AG08396 (cell line): Measurements from ENCODE around the gene MFAP1.
"Not testable (repeated sequence)": the region's sequence is repeated elsewhere in the genome, so short reads cannot be mapped to it uniquely, and the experiment has no call there.

Source experiments
- DNase-seq: peaks from one replicate; pipeline ENCODE4 v3.0.0; 2012; ENCODE audit warnings: low spot score, mixed read lengths

Gene MFAP1, protein sequence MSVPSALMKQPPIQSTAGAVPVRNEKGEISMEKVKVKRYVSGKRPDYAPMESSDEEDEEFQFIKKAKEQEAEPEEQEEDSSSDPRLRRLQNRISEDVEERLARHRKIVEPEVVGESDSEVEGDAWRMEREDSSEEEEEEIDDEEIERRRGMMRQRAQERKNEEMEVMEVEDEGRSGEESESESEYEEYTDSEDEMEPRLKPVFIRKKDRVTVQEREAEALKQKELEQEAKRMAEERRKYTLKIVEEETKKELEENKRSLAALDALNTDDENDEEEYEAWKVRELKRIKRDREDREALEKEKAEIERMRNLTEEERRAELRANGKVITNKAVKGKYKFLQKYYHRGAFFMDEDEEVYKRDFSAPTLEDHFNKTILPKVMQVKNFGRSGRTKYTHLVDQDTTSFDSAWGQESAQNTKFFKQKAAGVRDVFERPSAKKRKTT

DNA sequence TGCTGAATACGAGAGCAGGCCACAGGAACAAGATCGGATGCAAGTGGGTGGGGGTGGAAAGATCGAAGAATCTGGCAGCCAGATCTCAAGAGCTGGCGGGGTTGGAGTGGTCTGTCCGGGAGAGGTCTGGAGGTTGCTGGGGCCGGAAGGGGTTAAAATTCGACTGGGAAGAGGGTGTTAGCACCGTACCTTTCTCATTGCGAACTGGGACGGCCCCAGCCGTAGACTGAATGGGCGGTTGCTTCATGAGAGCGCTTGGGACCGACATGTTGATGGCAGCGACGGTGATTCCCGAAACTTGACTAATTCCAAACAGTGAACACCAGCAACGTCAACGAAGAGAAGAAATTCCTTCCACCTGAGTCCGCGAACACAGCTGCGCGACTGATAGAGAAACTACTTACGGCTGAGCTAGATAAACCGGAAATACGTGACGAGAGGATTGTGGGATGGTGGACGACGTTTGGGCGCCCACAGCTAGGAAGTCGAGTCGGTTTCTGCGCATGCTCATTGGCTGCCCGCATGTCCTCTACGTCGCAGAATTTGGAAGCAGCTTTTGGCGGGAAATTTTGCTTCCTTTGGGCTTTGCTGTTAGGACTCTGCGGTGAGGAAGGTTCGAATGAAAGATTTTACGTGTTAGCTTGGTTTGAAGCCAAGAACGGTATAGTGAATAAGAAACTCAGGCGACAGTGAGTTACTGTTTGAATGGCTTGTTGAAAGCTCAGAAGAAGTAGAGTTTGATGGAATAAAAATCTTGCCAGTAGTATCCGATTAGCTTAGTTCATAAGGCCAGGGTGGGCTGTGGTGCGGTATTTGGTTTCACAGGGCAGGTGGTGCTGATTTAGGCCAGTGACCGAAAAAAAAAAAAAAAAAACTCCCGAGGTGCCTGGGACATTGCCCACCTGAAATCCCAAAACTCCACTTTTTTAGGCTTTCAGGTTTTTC lies at the start of gene MFAP1:
MFAP1 (minus strand) TSS at position 389 of the 945 bp plus-strand sequence; CDS start at position 268, 121 bp downstream.
- DNase-seq, result peak; percentile 97

DNA sequence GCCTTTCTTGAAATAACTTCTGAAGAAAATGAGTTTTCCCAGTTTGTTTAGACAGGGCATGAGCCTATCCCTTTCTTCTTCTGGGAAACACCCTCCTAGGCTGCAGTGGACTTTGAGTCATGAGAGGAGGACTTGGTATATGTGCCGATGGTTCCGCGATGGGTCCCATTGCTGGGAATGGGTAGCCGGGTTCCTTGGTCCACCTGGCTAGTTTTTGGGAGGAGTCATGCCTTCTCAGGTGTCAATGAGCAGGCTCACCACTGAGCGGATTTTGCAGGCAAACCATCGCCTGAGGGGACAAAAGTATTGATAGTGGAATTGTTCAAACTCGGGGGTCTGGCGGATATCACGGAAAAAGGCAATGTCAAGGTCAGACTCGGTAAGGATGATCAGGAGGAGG lies 49.2 kb upstream of the MFAP1 start:
- no peak for DNase-seq

DNA sequence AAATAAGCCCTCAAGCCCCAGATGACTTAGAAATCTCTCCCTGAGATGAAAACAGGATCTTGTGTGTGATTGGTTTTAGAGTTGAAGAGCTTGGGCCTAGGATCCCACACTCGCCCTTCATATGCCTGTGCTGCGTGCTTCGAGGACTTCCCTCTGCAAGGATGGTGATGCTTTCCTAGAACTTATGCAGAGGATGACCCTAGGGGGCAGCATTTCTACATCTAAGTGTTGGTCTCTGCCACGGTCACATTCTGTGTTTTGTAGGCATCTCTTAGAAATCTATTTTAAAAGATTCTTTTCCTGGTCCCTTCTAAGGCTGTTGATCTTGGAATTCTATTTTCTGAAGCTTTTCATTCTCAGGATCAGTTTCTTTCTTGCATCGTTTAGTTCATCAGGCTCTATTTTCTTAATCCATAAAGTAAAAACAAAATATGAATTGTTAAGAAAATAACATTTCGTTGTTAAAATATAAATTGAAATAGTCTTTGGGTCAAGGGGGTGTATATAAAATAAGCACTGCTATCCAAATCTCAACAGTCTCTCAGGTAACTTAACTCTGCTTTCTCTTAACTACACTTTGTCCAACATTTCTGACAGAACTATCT lies 48.0 kb upstream of the MFAP1 start:
- peak; percentile 71 for DNase-seq

DNA sequence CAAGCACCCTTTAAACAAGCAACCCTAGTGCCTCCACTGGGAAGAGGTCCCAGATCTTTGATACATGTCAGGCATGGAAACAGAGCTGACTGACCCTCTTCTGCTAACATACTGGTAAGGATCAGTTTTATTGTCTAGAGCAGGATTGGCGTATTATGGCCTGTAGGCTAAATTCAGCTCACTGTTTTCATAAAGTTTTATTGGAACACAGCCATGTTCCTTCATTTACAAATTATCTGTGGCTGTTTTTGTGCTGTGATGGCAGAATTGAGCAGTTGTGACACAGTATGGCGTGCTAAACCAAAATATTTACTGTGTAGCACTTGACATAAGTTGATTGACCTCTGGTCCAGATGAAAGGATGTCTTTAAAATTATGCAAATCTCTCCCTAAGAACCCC lies 47.3 kb upstream of the MFAP1 start:
- no peak for DNase-seq

DNA sequence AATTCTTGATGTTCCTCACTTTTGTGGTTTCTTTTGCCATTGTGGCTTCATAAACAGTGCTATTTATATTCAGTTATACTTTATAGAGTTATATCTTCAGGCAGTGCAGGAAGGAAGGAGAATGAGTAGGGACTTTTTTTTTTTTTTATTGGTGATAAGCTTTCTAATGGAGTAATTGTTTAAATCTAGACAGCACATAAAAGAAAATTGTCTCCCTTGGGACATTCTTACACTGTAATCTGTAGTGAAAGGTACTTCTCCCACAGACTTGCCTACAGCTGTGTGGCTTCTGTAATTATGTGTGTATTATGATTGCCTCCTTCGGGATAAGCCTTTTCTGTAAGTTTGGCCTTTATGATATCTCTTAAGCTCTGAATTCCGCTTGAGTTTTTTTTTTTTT lies 43.9 kb upstream of the MFAP1 start:
- no peak for DNase-seq

DNA sequence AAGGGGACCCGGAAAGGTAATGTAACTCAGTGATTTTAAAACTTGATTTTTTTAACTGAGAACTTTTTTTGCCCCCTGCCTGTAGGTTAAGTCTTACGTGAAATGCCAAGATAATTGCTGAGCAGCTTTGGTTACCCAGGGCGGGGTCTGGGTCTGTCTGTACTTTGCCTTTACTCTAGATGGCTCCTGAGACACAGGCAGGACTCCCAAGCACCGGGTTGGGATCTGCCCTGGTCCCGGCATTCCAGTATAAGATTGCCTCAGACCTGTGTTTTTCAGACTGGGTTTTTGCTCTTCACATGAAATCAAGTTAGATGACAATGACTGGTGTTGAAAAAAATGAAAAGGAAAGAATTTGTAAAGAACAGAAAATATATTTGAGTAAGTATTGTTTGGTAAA lies 42.6 kb upstream of the MFAP1 start:
- DNase-seq, result no peak

DNA sequence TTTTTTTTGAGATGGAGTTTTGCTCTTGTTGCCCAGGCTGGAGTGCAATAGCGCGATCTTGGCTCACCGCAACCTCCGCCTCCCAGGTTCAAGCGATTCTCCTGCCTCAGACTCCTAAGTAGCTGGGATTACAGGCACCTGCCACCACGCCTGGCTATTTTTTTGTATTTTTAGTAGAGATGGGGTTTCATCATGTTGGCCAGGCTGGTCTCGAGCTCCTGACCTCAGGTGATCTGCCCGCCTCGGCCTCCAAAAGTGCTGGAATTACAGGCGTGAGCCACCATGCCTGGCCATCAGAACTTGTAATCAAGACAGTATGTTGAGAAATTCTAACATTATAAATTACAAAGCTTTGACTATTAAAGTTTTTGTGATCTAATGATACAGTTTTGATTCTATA lies 42.1 kb upstream of the MFAP1 start:
- DNase-seq, result not testable (repeated sequence)

DNA sequence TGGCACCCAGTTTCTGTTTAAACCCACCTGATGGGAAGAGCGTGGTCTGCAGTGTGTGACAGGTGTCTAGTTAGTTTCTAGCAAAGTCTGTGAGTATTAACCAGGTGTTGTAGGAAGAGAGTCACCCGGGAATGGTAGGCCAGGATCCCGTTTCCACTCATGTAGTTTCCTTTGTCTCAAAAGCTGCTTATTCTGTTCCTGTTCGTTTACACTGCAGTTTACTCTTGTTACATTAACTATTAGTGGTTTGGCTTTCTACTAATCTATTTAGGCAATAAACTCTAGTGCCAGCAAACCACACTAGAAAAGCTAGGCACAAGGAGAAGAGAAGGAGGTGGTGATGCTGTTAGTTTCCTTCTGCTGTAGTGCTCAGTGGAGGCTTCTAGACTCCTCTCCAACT lies 35.1 kb upstream of the MFAP1 start:
- DNase-seq, result no peak

DNA sequence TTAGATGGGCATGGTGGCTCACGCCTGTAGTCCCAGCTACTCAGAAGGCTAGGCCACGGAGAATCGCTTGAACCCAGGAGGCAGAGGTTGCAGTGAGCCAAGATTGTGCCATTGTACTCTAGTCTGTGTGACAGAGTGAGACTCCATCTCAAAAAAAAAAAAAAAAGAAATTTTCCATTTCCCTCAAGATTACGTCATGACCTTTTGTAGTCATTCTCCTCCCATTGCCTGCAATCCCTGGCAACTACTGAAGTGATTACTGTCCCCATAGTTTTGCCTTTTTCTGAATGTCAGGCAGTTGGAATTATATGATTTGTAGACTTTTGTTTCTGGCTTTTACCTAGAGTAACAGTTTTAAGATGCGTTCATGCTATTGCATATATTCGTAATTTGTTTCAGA lies 30.3 kb upstream of the MFAP1 start:
- no peak for DNase-seq

DNA sequence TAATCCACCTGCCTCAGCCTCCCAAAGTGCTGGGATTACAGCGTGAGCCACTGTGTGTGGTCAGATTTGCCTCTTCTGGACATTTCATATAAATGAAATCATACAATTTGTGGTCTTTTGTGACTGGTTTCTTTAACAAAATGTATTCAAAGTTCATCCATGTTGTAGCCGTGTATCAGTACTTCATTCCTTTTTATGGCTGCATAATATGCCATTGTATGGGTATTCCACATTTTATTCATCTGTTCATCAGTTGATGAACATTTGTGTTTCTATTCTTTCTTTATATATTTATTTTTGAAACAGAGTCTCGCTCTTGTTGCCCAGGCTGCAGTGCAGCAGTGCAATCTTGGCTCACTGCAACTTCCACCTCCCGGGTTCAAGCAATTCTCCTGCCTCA lies 28.1 kb upstream of the MFAP1 start:
- DNase-seq, result no peak

DNA sequence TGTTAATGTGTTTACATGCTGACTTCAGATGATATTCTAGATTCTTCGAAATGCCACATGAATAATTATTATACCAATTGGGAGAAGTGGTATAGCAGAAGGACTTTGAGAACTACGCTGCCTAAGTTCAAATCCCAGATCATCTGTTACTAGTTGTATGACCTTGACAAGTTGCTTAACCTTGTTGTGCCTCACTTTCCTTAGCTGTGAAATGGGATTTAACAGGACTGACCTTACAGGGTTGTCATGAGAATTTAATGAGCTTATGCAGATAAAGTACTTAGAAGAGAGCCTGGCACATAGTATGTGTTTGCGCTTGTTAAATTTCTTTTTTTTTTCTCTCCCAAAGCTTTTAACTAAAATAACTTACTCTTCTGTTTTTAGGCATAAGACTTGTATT lies 26.8 kb upstream of the MFAP1 start:
- no peak for DNase-seq

DNA sequence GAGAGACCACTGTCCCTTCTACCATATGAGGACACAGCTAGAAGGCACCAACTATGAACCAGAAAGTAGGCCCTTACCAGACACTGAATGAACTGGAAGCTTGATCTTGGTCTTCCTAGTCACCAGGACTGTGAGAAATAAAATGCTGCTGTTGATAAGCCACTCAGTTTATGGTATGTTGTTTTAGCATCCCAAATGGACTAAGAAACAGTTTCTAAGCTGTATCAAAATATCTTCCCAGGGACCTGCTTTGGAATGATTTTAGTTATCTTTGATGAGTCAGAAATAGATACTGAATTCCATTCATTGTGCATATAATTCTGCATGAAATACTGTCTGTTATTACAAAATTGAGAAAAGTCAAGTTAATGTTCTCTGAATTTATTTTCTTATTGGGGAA lies 20.9 kb upstream of the MFAP1 start:
- DNase-seq, result no peak

DNA sequence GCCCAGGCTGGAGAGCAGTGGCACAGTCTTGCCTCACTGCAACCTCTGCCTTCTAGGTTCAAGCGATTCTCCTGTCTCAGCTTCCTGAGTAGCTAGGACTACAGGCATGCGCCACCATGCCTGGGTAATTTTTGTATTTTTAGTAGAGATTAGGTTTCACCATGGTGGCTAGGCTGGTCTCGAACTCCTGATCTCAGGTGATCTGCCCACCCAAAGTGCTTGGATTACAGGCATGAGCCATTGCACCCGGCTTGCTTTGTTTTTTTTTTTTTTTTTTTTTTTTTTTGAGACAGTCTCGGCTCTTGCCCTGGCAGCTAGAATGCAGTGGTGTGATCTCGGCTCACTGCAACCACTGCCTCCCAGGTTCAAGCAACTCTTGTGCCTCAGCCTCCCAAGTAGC lies 8.0 kb upstream of the MFAP1 start:
- DNase-seq, result not testable (repeated sequence)

DNA sequence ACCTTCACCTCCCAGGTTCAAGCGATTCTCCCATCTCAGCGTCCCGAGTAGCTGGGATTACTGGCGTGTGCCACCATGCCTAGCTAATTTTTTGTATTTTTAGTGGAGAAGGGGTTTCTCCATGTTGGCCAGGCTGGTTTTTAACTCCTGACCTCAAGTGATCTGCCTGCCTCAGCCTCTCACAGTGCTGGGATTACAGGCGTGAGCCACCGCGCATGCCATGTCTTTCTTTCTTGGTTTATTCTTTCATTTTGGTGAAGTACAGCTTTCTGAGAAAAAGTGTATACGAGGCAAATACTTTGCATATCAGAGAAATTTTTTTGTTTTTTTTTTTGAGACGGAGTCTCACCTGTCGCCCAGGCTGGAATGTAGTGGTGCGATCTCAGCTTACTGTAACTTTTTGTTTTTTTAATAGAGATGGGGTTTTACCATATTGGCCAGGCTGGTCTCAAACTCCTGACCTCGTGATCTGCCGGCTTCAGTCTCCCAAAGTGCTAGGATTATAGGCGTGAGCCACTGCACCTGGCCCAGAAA lies 7.1 kb upstream of the MFAP1 start:
- DNase-seq, result not testable (repeated sequence)

DNA sequence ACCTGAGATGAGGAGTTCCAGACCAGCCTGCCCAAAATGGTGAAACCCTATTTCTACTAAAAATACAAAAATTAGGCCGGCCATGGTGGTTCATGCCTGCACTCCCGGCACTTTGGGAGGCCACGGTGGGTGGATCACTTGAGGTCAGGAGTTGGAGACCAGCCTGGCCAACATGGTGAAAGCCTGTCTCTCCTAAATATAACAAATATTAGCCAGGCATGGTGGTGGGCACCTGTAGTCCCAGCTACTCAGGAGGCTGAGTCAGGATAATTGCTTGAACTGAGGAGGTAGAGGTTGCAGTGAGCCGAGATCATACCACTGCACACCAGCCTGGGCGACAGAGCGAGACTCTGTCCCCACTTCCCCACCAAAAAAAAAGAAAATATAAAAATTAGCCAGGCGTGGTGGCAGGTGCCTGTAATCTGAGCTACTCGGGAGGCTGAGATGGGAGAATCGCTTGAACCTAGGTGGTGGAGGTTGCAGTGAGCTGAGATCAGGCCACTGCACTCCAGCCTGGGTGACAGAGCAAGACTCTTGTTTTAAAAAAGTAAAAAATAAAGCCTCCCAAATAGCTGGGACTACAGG lies 6.3 kb upstream of the MFAP1 start:
- not testable (repeated sequence) for DNase-seq

DNA sequence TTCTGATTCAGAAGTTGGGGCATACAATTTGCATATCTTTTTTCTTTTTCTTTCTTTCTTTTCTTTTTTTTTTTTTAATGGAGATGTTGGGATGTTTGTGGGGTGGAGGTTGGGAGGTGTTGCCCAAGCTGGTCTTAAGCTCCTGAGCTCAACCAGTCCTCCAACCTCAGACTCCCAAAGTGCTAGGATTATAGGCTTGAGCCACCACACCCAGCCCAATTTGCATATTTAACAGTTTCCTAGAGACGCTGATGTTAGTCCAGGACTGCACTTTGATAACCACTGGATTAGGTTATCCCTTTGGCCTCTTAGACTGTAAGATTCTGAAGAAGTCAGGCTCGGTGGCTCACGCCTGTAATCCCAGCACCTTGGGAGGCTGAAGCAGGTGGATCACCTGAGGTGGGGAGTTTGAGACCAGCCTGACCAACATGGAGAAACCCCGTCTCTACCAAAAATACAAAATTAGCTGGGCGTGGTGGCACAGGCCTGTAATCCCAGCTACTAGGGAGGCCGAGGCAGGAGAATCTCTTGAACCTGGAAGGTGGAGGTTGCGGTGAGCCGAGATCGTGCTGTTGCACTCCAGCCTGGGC lies 5.6 kb upstream of the MFAP1 start:
- DNase-seq, result not testable (repeated sequence)

DNA sequence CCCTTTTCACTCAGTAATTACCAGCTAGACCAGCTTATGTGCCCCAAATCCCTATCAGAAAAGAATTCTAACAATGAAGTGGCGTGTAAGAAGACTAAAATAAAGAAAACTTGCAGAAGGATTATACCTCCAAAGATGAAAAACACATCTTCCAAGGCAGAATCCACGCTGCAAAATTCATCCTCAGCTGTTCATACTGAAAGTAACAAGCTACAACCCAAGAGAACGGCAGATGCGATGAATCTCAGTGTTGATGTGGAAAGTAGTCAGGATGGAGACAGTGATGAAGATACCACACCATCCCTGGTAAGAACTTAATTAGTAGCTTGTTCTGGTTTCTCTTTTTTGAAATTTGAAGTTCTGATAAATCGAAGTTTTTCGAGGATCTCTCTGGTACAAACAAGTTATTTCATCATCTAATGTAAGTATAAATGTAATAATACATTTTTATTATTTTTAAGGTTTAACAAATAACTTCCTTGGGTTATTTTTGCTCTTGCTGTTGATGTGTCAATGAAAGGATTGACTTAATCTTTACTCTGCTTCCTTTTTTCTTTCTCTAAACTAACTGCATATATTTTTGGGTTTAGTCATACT lies 3.7 kb upstream of the MFAP1 start:
- peak; percentile 10 for DNase-seq

DNA sequence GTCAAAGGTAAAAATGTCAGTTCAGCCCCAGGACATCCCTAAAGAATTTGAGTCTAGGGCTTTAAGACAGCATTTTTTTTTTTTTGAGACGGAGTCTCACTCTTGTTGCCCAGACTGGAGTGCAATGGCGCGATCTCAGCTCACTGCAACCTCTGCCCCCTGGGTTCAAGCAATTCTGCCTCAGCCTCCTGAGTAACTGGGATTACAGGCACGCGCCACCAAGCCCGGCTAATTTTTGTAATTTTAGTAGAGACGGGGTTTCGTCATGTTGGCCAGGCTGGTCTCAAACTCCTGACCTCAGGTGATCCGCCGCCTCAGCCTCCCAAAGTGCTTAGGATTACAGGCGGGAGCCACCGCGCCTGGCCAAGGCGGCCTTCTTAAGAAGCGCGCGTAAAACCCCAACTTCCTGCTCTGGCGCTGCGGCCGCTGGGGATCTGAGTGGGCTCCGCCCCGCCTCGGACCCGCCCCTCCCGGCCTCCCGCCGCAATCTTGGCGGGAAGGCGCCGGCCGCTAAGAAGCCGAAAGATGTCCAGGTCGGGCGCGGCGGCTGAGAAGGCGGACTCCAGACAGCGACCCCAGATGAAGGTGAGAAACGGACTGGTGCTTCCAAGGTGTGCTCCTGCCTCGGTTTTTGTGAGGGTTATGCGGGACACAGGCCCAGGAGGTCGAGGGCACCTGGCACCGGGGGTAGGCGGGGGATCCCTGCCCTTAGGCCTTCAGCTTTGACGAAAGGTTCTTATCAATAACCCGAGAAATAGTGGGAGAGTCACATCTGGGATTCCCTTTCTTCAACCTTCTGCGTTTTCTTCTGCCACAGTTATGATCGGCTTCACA lies 2.2 kb upstream of the MFAP1 start, which contains the start of gene WDR76:
WDR76 (plus strand) TSS at position 495 of the 834 bp plus-strand sequence; CDS start at position 526, 31 bp downstream.
- peak; percentile 84 for DNase-seq

DNA sequence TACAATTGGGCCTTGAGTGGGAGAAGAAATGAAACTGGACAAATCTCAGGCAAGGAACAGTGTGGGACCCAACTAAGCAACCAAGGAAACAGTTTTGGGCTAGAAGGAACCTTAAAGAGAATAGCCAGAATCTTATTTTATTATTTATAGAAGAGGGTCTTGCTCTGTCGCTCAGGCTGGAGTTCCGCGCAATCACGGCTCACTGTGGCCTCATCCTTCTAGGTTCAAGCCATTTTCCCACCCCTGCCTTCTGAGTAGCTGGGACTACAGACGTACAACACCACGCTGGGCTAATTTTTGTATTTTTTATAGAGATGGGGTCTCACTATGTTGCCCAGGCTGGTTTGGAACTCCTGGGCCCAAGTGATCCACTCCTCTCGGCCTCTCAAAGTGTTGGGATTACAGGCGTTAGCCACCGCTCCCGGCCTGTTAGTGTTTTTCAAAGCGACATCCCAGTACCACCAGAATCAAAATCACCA lies 1.6 kb upstream of the MFAP1 start:
- no peak for DNase-seq

DNA sequence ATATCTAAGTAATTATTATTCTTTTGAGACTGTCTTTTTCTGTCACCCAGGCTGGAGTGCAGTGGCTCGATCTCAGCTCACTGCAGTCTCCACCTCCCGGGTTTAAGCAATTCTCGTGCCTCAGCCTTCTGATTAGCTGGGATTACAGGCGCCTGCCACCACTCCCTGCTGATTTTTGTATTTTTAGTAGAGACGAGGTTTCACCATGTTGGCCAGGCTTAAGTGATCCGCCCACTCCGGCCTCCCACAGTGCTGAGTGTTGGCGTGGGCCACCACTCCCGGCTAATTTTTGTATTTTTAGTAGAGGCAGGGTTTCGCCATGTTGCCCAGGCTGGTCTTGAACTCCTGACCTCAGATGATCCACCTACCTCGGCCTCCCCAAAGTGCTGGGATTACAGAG lies 815 bp upstream of the MFAP1 start:
- DNase-seq, result not testable (repeated sequence)
